HepG2 (cell line): ENCODE measurements around the gene ZNF22. TPM values are rescaled to one million over a fixed set of nuclear protein-coding genes. Genes with fewer than 3 reads are reported as not detected.

Experiments
- AGO1 ChIP-seq: fragments of 200-400 bp; formaldehyde crosslinking; IDR thresholded peaks from 2 replicates; pipeline ENCODE4 v1.6.1; 2017; ENCODE audit warnings: mild to moderate bottlenecking, low read depth, low read length, moderate library complexity; ENCODE audit not compliant: poor library complexity, severe bottlenecking
- FOSL2 ChIP-seq: sonication (generic); formaldehyde crosslinking; IDR thresholded peaks from 2 replicates; pipeline ENCODE4 v1.4.0; 2020; ENCODE audit warnings: missing genetic modification reagents
- FOXA3 ChIP-seq: IDR thresholded peaks from 2 replicates; pipeline ENCODE4 v1.6.1; 2016; ENCODE audit warnings: missing genetic modification reagents, missing compliant biosample characterization
- GABPB1 ChIP-seq: IDR thresholded peaks from 2 replicates; pipeline ENCODE4 v1.6.1; 2016; ENCODE audit warnings: mild to moderate bottlenecking, missing genetic modification reagents, moderate library complexity, missing compliant biosample characterization
- IKZF4 ChIP-seq: sonication (generic); formaldehyde crosslinking; IDR thresholded peaks from 2 replicates; pipeline ENCODE4 v1.5.1; 2020; ENCODE audit warnings: borderline replicate concordance, mild to moderate bottlenecking, low read depth, missing genetic modification reagents; ENCODE audit errors: not compliant biosample characterization
- KAT7 ChIP-seq: IDR thresholded peaks from 2 replicates; pipeline ENCODE4 v1.6.1; 2018; ENCODE audit warnings: borderline replicate concordance, missing compliant biosample characterization
- KDM5B ChIP-seq: sonication (generic); formaldehyde crosslinking; IDR thresholded peaks from 2 replicates; pipeline ENCODE4 v1.4.0; 2020; ENCODE audit warnings: missing genetic modification reagents, mild to moderate bottlenecking, borderline replicate concordance
- LRRFIP1 ChIP-seq: sonication (generic); formaldehyde crosslinking; conservative IDR thresholded peaks from 2 replicates; pipeline ENCODE4 v1.4.0; 2020; ENCODE audit warnings: missing genetic modification reagents
- ZBTB14 ChIP-seq: sonication (generic); formaldehyde crosslinking; IDR thresholded peaks from 2 replicates; pipeline ENCODE4 v1.4.0; 2020; ENCODE audit warnings: missing genetic modification reagents
- ZBTB7B ChIP-seq: sonication (generic); formaldehyde crosslinking; IDR thresholded peaks from 2 replicates; pipeline ENCODE4 v1.4.0; 2020; ENCODE audit warnings: missing genetic modification reagents
- ZFP91 ChIP-seq: sonication (generic); formaldehyde crosslinking; IDR thresholded peaks from 2 replicates; pipeline ENCODE4 v1.9.0; 2022; ENCODE audit warnings: missing genetic modification reagents, mild to moderate bottlenecking, borderline replicate concordance
- ZNF17 ChIP-seq: sonication (generic); formaldehyde crosslinking; IDR thresholded peaks from 2 replicates; pipeline ENCODE4 v1.5.0; 2020; ENCODE audit warnings: mild to moderate bottlenecking, missing genetic modification reagents
- ZNF235 ChIP-seq: sonication (generic); formaldehyde crosslinking; IDR thresholded peaks from 2 replicates; pipeline ENCODE4 v1.8.1; 2023; ENCODE audit warnings: mild to moderate bottlenecking, missing genetic modification reagents, borderline replicate concordance
- ZNF33B ChIP-seq: sonication (generic); formaldehyde crosslinking; IDR thresholded peaks from 2 replicates; pipeline ENCODE4 v1.5.1; 2020; ENCODE audit warnings: mild to moderate bottlenecking, missing genetic modification reagents
- ZNF530 ChIP-seq: sonication (generic); formaldehyde crosslinking; IDR thresholded peaks from 2 replicates; pipeline ENCODE4 v1.5.0; 2020; ENCODE audit warnings: low read depth, mild to moderate bottlenecking, missing genetic modification reagents
- ZSCAN25 ChIP-seq: sonication (generic); formaldehyde crosslinking; IDR thresholded peaks from 2 replicates; pipeline ENCODE4 v1.8.0; 2022; ENCODE audit warnings: mild to moderate bottlenecking, missing genetic modification reagents
- polyA plus RNA-seq, 8 experiments: library from polyadenylated mRNA; depleted of rRNA in 3 of 8; stranded (reverse) in 7 of 8; unstranded in 1 of 8; fragments of >200 nt; fragmentation: Illumina TruSeq in 4 of 8; extraction: Trizol in 4 of 8; gene quantifications; 2 replicates each; pipeline versions ENCODE4 v1.2.1 to v1.2.3, GENCODE V29; 2011 to 2016; ENCODE audit warnings: low read depth in 4 of 8, missing spikeins in 1 of 8, mixed read lengths in 1 of 8; ENCODE audit not compliant: insufficient read depth in 1 of 8
- total RNA-seq, 5 experiments: library from RNA; depleted of rRNA; stranded (reverse); fragments of >200 nt; fragmentation: Illumina TruSeq; extraction: Trizol; gene quantifications; 2 replicates each; pipeline ENCODE4 v1.2.3, GENCODE V29; 2016; ENCODE audit warnings: low read depth in 1 of 5
- TF ChIP-seq, protein P1 (sequence below): sonication (generic); formaldehyde crosslinking; IDR thresholded peaks from 2 replicates; pipeline ENCODE4 v1.5.0; 2020; ENCODE audit warnings: missing genetic modification reagents
- TF ChIP-seq, protein P2 (sequence below): sonication (generic); formaldehyde crosslinking; IDR thresholded peaks from 2 replicates; pipeline ENCODE4 v1.5.1; 2020; ENCODE audit warnings: missing genetic modification reagents, mild to moderate bottlenecking, borderline replicate concordance

Gene ZNF22
- total and polyA plus RNA-seq, 2 of the 13 experiments (the other 11 are each of a cell fraction or from before 2014, with no cell fraction given): 0.40 to 1.3 TPM

DNA sequence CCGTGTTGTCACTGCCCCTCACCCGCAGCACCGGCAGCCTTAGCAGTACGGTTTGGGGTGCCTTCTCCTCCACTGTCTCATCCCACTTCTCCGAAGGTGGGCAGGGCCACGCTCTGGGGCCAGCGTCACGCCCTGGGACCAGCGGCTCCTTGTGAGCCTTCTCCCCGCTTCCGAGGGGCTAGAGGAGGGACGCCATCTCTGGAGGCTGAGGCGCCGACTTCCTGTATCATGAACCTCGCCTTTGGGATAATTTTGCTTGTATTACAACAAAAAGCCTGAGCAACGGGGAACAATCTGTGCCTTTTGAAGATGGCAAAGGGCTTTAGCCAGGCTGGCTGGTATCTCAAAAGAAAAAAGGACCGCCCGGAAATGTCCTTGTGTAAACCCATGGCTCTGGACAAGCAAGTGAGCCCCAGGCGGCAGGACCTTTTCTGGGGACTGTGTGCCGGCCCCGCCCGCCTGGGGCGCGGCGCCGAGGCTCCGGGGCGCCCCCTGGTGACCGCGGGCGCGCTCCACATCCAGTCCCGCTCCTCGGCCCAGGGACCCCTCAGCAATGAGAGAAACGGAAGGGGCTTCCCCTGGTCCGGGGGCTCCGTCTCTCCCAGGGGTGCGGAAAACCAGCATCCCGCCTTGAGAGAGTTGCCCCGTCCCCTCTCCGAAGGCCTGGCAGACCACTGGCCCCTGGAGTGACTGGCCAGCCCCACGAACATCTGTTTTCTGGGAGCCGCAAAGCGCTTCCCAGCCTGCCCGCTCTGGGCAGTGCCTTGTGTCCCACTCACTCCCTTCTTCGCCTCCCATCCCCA, 25.9 kb upstream of the ZNF22 start (continued):
- TF ChIP-seq LRRFIP1 (CRISPR knock-in tag) (no peak), ZNF33B (CRISPR knock-in tag) (no peak), KDM5B (no peak), AGO1 (peak; percentile 100), ZNF17 (CRISPR knock-in tag) (no peak), ZNF235 (CRISPR knock-in tag) (0 out of 2 replicates have a peak, but pooled peaks have one; percentile 54), FOXA3 (CRISPR knock-in tag) (peak; percentile 46; the same call in 1 of the 2 replicates), ZSCAN25 (CRISPR knock-in tag) (0 out of 2 replicates have a peak, but pooled peaks have one; percentile 21), KAT7 (no peak), IKZF4 (CRISPR knock-in tag) (no peak), ZNF530 (CRISPR knock-in tag) (no peak), FOSL2 (CRISPR knock-in tag) (0 out of 2 replicates have a peak, but pooled peaks have one; percentile 6), ZBTB14 (peak; percentile 46; the same call in 1 of the 2 replicates), GABPB1 (CRISPR knock-in tag) (peak; percentile 61; the same call in 1 of the 2 replicates), ZFP91 (CRISPR knock-in tag) (peak; percentile 71; the same call in 1 of the 2 replicates), ZBTB7B (CRISPR knock-in tag) (peak; percentile 65; the same call in 1 of the 2 replicates)
- TF ChIP-seq, protein P1, sequence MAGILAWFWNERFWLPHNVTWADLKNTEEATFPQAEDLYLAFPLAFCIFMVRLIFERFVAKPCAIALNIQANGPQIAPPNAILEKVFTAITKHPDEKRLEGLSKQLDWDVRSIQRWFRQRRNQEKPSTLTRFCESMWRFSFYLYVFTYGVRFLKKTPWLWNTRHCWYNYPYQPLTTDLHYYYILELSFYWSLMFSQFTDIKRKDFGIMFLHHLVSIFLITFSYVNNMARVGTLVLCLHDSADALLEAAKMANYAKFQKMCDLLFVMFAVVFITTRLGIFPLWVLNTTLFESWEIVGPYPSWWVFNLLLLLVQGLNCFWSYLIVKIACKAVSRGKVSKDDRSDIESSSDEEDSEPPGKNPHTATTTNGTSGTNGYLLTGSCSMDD (CRISPR knock-in tag): peak; percentile 64; the same call in 1 of the 2 replicates
- TF ChIP-seq, protein P2, sequence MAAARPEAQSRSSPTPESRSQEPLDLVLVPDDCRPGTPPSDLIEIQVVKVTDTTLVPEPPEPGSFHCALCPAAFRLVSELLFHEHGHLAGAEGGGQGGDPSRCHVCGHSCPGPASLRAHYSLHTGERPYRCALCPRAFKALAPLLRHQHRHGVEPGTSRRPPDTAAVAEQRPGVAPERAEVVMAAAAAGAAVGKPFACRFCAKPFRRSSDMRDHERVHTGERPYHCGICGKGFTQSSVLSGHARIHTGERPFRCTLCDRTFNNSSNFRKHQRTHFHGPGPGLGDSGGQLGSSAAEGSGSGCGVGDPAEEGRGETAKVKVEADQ (CRISPR knock-in tag): no peak
